ENCODE data around the gene PNMA6F. TPM values are rescaled to one million over a fixed set of nuclear protein-coding genes. Genes with fewer than 3 reads are reported as not detected.
"Not testable (repeated sequence)": the region's sequence is repeated elsewhere in the genome, so short reads cannot be mapped to it uniquely, and the experiment has no call there.

The PNMA6F gene
- total and polyA plus RNA-seq, 7 donors = not detected

DNA sequence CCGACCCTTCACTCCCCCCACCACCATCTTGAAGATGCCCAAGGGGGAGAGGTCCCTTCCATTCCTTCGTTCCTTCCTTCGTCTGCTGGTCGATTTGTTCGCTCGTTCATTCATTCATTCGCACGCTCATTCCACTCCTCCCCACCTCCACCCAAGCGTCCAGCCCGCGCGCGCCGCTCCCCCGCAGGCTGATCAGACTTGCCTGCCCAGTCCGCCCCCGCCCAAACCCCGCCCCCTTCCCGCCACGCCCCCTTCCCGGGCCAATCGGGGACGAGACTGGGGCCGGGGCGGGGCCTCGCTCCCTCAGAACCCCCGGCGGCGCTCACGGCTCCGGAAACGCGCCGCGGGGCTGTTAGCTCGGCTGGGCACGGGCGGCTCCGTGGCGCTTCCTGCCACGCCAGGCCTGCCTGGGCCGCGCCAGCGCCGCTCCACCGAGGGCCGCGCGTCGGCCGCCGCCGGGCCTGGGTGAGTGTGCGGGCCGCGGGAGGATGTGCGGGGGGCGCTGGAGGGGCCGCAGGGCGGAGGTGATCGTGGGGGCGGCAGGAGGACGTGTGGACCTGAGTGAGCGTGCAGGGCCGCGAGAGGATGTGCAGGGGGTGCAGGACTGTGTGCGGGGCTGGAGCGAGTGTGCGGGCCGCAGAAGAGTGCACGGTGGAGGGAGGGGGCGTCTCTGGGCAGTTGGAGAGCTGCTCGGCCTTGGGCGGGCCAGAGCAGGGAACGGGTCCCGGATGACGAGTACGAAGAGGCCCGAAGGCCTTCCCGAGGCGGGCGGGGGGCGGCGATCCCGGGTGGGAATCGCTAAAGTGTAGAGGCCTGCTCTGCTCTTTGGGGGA is 12.5 kb upstream of the PNMA6F start, which contains the start of gene ZNF275:
ZNF275 (plus strand) TSS at position 333 of the 833 bp plus-strand sequence. CDS start 2,527 bp downstream, outside the sequence.
- Histone ChIP-seq H3K4me1 (peaks cover 0 to 9% (median 9%) of the 10 kb centered on the region in 4 donors), H3K9me3 (no peaks in the 10 kb centered on the region), H3K36me3 (peaks cover 0 to 14% (median 0%) of the 10 kb centered on the region in 4 donors), H3K27ac (peak within 1 kb of the TSS; percentile 59 to 80 (median 71)), H3K27me3 (no peaks in the 10 kb centered on the region), H3K4me3 (peak within 1 kb of the TSS; percentile 55 to 71 (median 66))
- peak; percentile 88 for DNase-seq
- TF ChIP-seq POLR2AphosphoS5 (IDR thresholded peaks at IDR 0.05) = peak; percentile 43 to 75 (median 60)
- no peak for TF ChIP-seq EP300 (IDR thresholded peaks at IDR 0.05)
- TF ChIP-seq POLR2A (IDR thresholded peaks at IDR 0.05) = no peak
- TF ChIP-seq, protein P1, sequence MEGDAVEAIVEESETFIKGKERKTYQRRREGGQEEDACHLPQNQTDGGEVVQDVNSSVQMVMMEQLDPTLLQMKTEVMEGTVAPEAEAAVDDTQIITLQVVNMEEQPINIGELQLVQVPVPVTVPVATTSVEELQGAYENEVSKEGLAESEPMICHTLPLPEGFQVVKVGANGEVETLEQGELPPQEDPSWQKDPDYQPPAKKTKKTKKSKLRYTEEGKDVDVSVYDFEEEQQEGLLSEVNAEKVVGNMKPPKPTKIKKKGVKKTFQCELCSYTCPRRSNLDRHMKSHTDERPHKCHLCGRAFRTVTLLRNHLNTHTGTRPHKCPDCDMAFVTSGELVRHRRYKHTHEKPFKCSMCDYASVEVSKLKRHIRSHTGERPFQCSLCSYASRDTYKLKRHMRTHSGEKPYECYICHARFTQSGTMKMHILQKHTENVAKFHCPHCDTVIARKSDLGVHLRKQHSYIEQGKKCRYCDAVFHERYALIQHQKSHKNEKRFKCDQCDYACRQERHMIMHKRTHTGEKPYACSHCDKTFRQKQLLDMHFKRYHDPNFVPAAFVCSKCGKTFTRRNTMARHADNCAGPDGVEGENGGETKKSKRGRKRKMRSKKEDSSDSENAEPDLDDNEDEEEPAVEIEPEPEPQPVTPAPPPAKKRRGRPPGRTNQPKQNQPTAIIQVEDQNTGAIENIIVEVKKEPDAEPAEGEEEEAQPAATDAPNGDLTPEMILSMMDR (IDR thresholded peaks at IDR 0.05) = no peak
- intact Hi-C loops (cut with DNase I) = loop anchor here (10.0 kb wide), 2 partner anchors 141 to 389 kb away; partner anchors contain the start of gene HAUS7
- 1% methylated on average over 86 of the region's 86 CpGs for WGBS, 2 donors

DNA sequence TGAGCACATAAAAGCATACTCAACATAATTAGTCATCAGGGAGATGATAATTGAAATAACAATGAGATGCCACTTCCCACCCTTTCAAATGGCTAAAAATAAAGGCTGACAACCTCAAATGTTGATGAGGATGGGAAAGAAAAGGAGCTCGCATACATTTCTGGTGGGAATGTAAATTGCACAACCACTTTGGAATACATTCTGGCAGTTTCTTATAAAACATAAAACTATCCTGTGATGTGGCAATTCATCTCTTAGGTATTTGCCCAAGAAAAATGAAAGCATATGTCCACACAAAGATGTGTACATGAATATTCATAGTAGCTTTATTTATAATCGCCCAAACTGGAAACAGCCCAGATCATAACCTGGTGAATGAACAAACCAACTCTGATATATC is 11.7 kb upstream of the PNMA6F start:
- intact Hi-C loops (cut with DNase I) = loop anchor here (10.0 kb wide), 2 partner anchors 142 to 388 kb away; partner anchors contain the start of gene HAUS7
- Histone ChIP-seq H3K27me3 (no peaks in the 10 kb centered on the region), H3K4me1 (peaks cover 0 to 9% (median 9%) of the 10 kb centered on the region in 4 donors), H3K9me3 (no peaks in the 10 kb centered on the region), H3K4me3 (no peak overlapping the region), H3K27ac (no peak overlapping the region), H3K36me3 (peaks cover 0 to 14% (median 0%) of the 10 kb centered on the region in 4 donors)
- WGBS, 2 donors = 45 to 57% methylated on average over 2 of the region's 2 CpGs
- no peak for DNase-seq
- TF ChIP-seq, protein P1 (IDR thresholded peaks at IDR 0.05) = no peak
- TF ChIP-seq EP300 (IDR thresholded peaks at IDR 0.05) = no peak
- TF ChIP-seq POLR2A (IDR thresholded peaks at IDR 0.05) = no peak
- TF ChIP-seq POLR2AphosphoS5 (IDR thresholded peaks at IDR 0.05) = no peak

DNA sequence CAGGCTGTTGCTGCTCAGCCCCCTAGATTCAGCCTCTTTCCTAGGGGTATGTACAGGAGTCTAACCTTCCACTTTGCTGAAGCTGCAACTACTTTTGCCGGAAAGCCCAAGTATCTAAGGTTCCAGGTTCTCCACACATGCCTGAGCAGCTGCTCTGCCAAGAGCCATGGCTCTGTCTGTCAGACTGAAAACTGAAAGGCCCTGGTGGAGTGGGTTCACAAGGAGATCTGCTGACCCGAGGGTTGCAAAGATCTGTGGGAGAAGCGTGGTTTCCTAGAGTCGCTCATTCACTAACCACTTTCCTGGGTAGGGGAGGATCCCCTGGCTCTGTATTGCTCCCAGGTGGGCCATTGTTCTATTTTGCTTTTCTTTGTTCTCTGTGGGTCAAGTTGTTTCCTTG is 6.0 kb upstream of the PNMA6F start:
- Histone ChIP-seq H3K36me3 (no peaks in the 10 kb centered on the region), H3K27me3 (no peaks in the 10 kb centered on the region), H3K27ac (no peak overlapping the region), H3K9me3 (no peaks in the 10 kb centered on the region), H3K4me1 (no peaks in the 10 kb centered on the region), H3K4me3 (no peak overlapping the region)
- TF ChIP-seq POLR2A (IDR thresholded peaks at IDR 0.05) (no peak), POLR2AphosphoS5 (IDR thresholded peaks at IDR 0.05) (no peak), EP300 (IDR thresholded peaks at IDR 0.05) (no peak)
- TF ChIP-seq, protein P1 (IDR thresholded peaks at IDR 0.05) = no peak
- WGBS, 2 donors = 69 to 87% methylated on average over 4 of the region's 4 CpGs
- no peak for DNase-seq
- intact Hi-C loops (cut with DNase I) = no loop called here

DNA sequence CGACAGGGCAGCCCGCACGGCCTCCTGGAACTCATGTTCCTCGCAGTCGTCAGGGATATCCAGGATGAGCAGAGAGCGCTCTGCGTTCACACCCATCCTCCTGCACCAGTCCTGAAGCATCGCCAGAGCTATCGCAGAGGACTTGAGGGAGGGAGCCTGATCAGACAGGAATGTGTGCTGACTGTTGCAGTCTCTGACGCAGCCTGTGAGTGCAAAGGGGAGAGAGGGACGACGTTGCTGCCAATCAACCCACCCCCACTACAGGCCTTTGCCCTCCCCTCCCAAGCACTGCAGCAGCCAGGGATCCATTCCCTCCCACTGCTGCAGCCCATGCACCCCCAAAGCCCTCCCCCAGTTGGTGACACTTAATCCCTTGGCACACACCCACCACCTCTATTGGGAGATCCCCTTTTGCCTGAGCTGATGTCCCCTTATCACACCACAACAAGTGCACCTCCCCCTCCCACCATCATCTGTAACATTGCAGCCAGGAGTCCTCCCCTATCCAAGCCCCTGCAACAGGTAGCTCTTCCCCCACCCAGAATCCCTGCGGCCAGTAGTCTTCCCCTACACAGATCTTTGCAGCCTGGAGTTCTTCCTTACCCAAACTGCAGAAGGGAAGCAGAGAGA is 897 bp downstream of the PNMA6F start:
- TF ChIP-seq POLR2A (IDR thresholded peaks at IDR 0.05) (no peak), EP300 (IDR thresholded peaks at IDR 0.05) (no peak), POLR2AphosphoS5 (IDR thresholded peaks at IDR 0.05) (no peak)
- TF ChIP-seq, protein P1 (IDR thresholded peaks at IDR 0.05) = no peak
- Histone ChIP-seq H3K9me3 (no peaks in the 10 kb centered on the region), H3K4me1 (no peaks in the 10 kb centered on the region), H3K27ac (no peak overlapping the region), H3K4me3 (no peak overlapping the region), H3K36me3 (no peaks in the 10 kb centered on the region), H3K27me3 (peaks cover 0 to 4% (median 0%) of the 10 kb centered on the region in 3 donors)
- 31 to 34% methylated on average over 7 to 8 of the region's 13 CpGs for WGBS, 2 donors
- intact Hi-C loops (cut with DNase I) = no loop called here
- DNase-seq = no peak

DNA sequence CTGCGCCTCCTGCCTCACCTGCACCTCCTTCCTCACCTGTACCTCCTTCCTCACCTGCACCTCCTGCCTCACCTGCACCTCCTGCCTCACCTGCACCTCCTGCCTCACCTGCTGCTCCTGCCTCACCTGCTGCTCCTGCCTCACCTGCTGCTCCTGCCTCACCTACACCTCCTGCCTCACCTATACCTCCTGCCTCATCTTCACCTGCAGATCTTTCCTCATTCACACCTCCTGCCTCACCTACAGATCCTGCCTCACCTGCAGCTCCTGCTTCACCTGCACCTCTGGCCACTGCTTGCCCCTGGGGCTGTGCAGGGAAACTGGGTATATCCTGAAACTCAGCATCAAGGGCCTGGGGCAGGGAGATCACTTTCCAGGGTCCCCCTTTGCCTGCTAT is 1.5 kb downstream of the PNMA6F start:
- H3K4me1 ChIP-seq; H3K9me3 ChIP-seq; DNase-seq; H3K27me3 ChIP-seq; H3K27ac ChIP-seq; intact Hi-C loops (cut with DNase I); H3K4me3 ChIP-seq; H3K36me3 ChIP-seq: not testable (repeated sequence)
- WGBS, 2 donors = 88 to 94% methylated on average over 1 of the region's 1 CpG
